Thoracic aorta (tissue), 2 donors: ENCODE results near the gene TFPI2. TPM values are rescaled to one million over a fixed set of nuclear protein-coding genes. Genes with fewer than 3 reads are reported as not detected.
"Not testable (repeated sequence)": the region's sequence is repeated elsewhere in the genome, so short reads cannot be mapped to it uniquely, and the experiment has no call there.

Experiments used
- ATAC-seq: fragments of 150-250 bp; one replicate; pipeline ENCODE4 v1.8.0; 2017; ENCODE audit warnings: low read depth; ENCODE audit not compliant: insufficient number of reproducible peaks, low FRiP score
- DNase-seq: peaks from one replicate; pipeline ENCODE4 v3.0.0-alpha.2; 2020; ENCODE audit warnings: low spot score
- H3K27ac ChIP-seq, 2 donors: fragments of 200-600 bp; sonication (generic); 1 replicate in 1 of 2; 2 replicates in 1 of 2; pipeline ENCODE4 v1.5.1; 2016; ENCODE audit warnings: mild to moderate bottlenecking in 2 of 2, moderate library complexity in 2 of 2
- H3K27me3 ChIP-seq: fragments of 200-600 bp; sonication (generic); replicated peaks from 2 replicates; pipeline ENCODE4 v1.6.0; 2016; ENCODE audit warnings: mild to moderate bottlenecking; ENCODE audit not compliant: insufficient read depth
- H3K36me3 ChIP-seq: fragments of 200-600 bp; sonication (generic); one replicate; pipeline ENCODE4 v1.5.1; 2016
- H3K4me1 ChIP-seq, 2 donors: fragments of 200-600 bp; sonication (generic); 1 replicate in 1 of 2; 2 replicates in 1 of 2; pipeline versions ENCODE4 v1.5.1 to v1.6.0; 2016; ENCODE audit warnings: low read depth in 2 of 2, mild to moderate bottlenecking in 1 of 2; ENCODE audit not compliant: control insufficient read depth in 1 of 2
- H3K4me3 ChIP-seq: fragments of 200-600 bp; sonication (generic); 2 replicates; pipeline ENCODE4 v1.5.1; 2016; ENCODE audit warnings: mild to moderate bottlenecking
- H3K9me3 ChIP-seq: fragments of 200-600 bp; sonication (generic); 2 replicates; pipeline ENCODE4 v1.5.1; 2016
- total RNA-seq, 2 donors: library from RNA; depleted of rRNA; stranded (reverse); fragments of >200 nt; gene quantifications; one replicate each; pipeline versions ENCODE4 v1.1.0 to v1.2.3, GENCODE V29; 2016
- TF ChIP-seq, protein P1 (sequence below): fragments of 200-600 bp; sonication (generic); IDR thresholded peaks from one replicate; pipeline ENCODE4 v1.5.1; 2019; ENCODE audit warnings: antibody characterized with exemption

Gene TFPI2
- total RNA-seq, 2 donors from 2014 or later, result 19.8 to 23.7 TPM

GRCh38 chr7:93921607-93922566 lies 31.3 kb upstream of the TFPI2 start, which contains the start of gene GNG11:
GNG11 (plus strand) TSS chr7:93921735; CDS start chr7:93922138, 403 bp downstream.
- H3K4me3 ChIP-seq, result peak within 1 kb of the TSS; percentile 84
- no peaks in the 10 kb centered on the region for H3K27me3 ChIP-seq
- TF ChIP-seq, protein P1, sequence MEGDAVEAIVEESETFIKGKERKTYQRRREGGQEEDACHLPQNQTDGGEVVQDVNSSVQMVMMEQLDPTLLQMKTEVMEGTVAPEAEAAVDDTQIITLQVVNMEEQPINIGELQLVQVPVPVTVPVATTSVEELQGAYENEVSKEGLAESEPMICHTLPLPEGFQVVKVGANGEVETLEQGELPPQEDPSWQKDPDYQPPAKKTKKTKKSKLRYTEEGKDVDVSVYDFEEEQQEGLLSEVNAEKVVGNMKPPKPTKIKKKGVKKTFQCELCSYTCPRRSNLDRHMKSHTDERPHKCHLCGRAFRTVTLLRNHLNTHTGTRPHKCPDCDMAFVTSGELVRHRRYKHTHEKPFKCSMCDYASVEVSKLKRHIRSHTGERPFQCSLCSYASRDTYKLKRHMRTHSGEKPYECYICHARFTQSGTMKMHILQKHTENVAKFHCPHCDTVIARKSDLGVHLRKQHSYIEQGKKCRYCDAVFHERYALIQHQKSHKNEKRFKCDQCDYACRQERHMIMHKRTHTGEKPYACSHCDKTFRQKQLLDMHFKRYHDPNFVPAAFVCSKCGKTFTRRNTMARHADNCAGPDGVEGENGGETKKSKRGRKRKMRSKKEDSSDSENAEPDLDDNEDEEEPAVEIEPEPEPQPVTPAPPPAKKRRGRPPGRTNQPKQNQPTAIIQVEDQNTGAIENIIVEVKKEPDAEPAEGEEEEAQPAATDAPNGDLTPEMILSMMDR, result no peak
- H3K36me3 ChIP-seq, result no peaks in the 10 kb centered on the region
- ATAC-seq (peak; percentile 68), DNase-seq (peak; percentile 14)
- H3K27ac ChIP-seq, result peak within 1 kb of the TSS; percentile 80 to 91
- no peaks in the 10 kb centered on the region for H3K9me3 ChIP-seq
- peaks cover 7 to 24% of the 10 kb centered on the region in 2 donors for H3K4me1 ChIP-seq

DNA sequence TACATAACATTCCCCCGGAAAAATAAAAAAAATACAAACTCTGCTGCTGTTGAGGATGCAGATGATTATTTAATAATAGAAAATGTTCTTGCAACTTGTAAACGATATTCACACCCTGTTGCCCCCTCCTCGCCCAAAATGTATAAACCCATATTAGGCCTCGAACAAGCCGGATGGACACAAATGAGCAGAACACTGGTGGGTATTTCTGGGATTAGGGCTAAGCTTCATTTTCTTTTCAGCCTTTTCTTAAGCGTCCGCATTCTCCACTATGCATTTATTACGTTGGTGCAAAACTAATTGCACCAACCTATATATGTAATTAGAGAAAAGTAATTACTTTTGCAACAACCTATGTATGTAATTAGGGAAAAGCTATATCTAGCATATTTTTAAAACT lies 30.6 kb upstream of the TFPI2 start:
- Histone ChIP-seq H3K4me3 (peak overlapping the region; percentile 84), H3K27ac (peak overlapping the region; percentile 80 to 91), H3K36me3 (no peaks in the 10 kb centered on the region), H3K27me3 (no peaks in the 10 kb centered on the region), H3K4me1 (peaks cover 7 to 20% of the 10 kb centered on the region in 2 donors), H3K9me3 (no peaks in the 10 kb centered on the region)
- TF ChIP-seq, protein P1, result no peak
- ATAC-seq, result no peak
- DNase-seq, result no peak

DNA sequence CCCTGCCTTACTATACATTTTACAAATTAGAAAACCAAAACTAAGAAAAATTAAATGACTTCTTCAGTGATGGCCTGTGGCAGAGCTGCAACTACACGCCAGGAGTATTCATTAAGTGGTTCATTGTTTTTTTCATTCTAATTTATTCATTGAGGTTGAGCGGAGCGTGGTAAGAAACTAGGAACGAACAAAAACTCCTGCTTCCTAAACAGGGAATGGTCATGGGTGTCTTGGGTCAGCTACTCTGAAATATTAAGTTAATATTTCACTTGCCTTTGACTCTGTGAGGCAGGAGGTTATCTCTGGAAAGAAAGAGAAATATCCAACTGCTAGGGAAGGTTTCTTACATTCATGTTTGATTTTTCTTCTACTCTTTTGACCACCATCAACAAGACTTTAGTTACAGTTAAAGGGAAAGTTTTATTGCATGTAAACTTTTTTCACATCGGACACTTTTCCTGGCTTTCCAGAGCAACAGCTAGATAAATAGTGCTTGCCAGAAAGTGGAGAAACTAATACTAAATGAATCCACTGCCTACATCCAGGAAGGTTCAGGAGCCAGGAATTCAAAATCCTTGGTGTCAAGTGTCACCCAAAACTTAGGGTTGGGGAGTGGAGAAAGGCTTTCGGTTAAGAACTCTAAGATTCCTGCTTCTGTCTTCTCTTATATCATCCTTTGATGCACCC lies 30.1 kb upstream of the TFPI2 start:
- H3K4me3 ChIP-seq, result no peak overlapping the region
- TF ChIP-seq, protein P1, result no peak
- peak overlapping the region in 1 of 2 donors; percentile 80 for H3K27ac ChIP-seq
- H3K9me3 ChIP-seq, result no peaks in the 10 kb centered on the region
- H3K27me3 ChIP-seq, result no peaks in the 10 kb centered on the region
- H3K4me1 ChIP-seq, result peaks cover 7 to 20% of the 10 kb centered on the region in 2 donors
- DNase-seq, result no peak
- no peaks in the 10 kb centered on the region for H3K36me3 ChIP-seq
- no peak for ATAC-seq

DNA sequence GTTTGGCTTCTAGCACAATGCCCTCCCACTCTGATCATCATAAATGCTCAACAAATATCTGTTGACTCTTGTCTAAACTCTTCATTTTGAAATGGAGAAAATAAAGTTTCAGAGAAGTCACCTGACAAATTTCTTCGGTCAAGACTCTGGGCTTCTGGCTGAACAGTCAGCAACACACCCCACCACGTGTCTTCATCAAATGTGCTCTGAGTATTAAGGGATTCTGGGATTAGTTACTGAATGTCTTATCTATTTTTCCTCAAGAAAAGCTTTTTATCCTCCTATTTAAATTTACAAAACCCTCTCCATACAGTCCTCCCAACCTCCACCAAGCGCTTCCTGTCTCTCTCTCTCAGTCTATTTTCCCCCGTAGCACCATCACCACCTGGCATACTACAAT lies 25.8 kb upstream of the TFPI2 start:
- not testable (repeated sequence) for H3K27me3 ChIP-seq, H3K4me1 ChIP-seq, ATAC-seq, H3K27ac ChIP-seq, H3K4me3 ChIP-seq, H3K36me3 ChIP-seq, DNase-seq, H3K9me3 ChIP-seq

GRCh38 chr7:93915888-93916287 lies 25.3 kb upstream of the TFPI2 start:
- H3K27ac ChIP-seq, H3K36me3 ChIP-seq, ATAC-seq, DNase-seq, H3K9me3 ChIP-seq, H3K4me1 ChIP-seq, H3K27me3 ChIP-seq, H3K4me3 ChIP-seq: not testable (repeated sequence)

DNA sequence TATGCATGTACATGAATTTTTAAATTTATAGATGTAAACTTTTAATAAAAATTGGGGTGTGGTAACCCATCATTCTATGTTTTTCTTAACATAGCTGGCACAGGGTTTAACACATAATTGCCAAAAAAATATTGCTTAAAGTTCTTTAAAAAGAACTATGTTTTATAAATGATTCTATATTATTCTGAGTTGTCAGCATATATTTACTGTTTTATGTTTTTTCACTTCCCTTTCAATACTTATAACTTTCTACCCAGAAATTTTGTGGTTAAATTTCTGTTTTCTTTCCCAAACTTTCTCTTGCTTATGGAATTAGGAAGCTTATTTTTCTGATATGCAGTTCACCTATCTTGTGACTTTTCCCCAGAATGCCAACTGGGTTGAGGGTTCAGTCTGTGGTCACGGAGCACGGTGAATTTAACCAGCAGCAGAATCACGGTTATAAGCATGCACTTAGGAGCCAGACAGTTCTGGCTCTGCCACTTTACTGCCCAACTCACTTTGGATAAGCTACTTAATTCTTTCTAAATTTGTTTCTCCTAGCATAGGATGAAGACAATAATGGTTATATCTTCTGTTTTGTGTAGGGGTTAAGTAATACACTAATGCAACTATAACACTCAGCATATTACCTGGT lies 24.8 kb upstream of the TFPI2 start:
- H3K27me3 ChIP-seq, H3K4me1 ChIP-seq, H3K9me3 ChIP-seq, H3K4me3 ChIP-seq, DNase-seq, H3K27ac ChIP-seq, H3K36me3 ChIP-seq, ATAC-seq: not testable (repeated sequence)
